ENCODE measurements around the gene REX1BD.

REX1BD gene

DNA sequence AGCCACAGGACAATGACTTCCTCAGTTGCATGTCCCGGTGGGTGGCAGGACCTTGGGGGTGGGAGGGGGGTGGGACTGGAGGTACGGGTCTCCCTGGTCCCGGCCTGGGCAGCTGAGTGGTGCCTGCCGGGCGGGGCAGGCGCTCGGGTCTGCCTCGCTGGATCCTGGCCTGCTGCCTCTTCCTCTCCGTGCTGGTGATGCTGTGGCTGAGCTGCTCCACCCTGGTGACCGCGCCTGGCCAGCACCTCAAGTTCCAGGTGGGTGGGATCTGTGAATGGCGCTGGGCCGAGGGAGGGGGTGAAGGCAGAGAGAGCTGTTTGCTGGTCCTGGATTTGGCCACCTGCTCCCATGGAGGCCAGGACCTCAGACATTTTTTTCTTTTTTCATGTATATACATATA lies 29.6 kb downstream of the REX1BD start:
- no peak for DNase-seq

DNA sequence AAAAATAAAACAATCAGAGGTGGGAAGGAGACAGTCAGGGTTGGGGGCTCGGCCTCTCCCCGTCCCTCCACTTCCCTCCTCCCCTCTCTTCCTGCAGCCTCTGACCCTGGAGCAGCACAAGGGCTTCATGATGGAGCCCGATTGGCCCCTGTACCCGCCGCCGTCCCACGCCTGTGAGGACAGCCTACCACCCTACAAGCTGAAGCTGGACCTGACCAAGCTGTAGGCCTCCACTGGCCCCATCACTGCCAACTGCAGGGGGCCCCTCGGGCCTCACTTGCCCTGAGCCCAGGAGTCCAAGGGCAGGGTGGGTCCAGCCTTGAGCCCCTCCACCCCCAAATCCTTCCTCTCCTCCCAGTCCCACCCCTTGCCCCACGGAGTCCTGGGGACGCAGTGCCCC lies 31.7 kb downstream of the REX1BD start:
- DNase-seq: no peak

DNA sequence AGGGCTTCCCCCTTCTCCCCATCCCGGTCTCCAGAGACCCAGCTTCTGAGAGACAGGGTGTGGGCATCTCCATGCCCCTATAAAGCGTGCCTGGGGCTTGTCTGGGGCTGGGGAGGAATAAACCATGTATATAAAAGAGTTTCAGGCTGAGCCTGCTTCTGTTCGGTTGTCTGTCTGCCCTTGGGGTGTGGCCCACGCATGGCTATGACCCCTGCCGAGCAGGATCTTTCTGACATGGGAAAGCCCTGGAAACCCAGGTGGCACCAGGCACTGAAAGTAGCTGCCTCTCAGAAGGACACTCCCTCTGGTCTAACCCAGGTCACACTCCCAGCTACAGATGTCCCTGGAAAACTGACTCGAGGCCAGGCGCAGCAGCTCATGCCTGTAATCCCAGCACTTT lies 32.3 kb downstream of the REX1BD start:
- DNase-seq: no peak

DNA sequence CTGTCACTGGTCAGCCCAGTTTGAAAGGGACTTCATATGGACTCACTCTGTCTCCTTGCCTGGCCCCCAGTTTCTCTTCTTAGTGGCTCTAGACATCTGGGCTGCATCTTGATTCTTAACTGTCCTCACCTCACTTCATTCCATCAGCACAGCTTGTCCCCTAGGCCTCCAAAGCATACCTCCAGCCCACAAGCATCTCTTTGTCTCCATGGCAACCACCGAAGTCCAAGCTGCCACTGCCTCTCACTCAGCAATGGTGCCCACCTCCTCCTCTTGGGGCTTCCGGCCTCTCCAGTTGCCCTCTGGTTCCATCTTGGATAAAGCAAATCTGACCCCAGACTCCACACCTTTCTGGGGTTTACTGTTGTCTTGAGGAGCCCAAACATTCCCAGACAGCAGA lies 38.3 kb downstream of the REX1BD start:
- DNase-seq: no peak

DNA sequence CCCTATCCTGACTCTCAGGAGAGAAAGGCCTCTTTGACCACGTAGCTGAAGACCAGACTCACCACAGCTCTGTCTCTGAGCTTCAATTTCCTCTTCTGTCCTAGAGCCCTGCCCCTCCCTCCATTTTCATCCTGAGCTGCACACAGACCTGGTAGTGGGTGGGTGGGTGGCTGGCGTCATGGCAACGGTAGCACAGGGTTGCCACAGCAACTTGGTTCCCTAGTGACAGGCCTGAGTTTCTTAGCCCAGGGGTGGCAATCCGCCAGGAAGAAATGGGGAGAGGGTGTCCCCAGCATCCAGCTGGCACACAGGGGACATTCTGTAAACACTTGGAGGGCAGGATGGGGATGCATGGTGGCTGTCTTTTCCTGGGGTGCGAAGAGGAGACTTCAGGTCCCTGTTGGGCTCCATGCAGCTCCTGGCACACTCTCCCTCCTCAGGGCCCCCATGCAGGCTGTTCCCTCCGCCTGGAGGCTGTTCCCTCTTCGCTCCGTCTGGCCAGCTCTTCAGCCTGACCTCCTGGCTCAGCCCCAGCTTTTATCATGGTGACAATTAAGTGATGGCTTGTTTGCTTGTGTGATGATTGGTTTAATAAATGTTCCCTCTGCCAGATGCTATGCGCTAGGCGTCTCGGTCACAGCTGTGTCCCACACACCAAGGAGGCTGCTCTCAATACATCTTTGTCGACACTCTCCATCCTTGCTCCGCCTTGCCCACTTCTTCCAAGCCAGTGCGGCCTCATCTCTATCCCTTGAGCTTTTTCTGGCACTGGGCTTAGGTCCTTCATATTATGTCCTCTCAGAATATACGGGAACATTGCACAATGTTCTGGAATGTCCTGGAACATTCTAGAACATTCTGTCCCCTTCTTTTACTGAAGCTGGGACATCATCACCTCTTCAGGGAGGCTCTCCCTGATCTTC lies 40.8 kb downstream of the REX1BD start:
- DNase-seq: no peak

DNA sequence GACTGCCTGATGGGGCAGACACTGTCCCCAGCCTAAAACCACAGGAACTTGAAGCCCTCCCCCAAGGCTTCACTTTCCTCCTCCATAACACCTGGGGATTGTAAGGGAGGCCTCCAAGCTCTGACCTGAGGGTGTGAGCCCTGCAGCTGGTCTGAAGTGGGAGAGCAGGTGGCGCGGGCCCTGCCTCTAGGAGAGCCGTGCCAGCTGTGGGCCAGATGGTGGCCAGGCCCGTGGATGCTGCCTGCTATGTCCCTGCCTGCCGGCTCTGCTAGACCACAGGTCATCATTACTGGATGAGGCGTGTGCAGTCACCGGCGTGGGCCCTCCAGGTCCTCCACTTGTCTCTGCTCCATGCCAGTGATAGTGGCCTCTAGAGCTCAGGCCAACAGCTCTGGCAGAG lies 44.7 kb downstream of the REX1BD start:
- no peak for DNase-seq

DNA sequence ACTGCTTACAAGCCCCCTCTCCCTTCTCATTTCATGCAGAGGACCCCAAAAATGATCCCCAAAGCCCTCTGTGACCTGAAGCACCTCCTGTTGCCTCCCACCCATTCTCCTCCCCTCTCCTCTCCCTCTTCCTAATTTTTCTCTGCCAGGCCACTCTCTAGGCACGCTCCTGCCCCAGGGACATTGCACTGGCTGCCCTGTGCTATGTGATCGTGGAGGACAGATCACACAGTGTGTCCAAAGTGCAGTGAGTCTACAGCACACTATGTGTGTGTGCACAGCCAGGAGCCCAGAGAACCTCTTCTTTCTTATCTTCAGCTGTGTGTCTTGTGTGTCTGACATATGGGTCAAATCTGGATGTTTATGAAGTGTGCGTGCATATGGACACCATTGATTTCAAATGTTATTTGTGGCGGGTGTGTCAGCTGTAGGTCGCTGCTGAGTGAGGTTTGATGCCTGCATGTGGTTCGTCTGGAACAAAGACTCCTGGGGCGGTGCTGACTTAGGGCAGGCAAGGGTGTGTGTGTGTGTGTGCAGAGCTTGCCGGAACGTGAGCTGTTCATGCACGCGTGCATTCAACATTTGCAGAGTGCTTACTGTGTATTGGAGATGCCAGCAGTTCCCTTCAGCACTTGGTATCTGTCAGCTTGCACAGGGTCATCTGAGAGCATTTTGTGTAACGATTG lies 46.2 kb downstream of the REX1BD start:
- no peak for DNase-seq

DNA sequence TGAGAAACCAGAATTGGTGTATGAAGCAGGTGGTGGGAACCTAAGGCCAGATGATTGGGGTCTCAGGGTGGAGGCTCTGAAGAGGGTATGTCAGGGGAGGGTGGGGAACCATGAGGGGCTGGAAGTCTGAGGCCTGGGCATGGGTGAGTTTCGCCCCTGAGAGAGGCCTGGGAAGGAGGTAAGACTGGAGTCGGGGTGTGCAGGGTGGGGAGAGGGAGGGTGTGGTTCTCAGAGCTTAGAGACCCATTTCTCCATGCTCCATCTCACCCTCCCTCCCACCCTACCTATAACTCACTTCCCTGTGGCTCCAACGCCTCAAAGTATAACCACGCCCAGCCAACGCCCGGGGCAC lies 47.2 kb downstream of the REX1BD start:
- no peak for DNase-seq

DNA sequence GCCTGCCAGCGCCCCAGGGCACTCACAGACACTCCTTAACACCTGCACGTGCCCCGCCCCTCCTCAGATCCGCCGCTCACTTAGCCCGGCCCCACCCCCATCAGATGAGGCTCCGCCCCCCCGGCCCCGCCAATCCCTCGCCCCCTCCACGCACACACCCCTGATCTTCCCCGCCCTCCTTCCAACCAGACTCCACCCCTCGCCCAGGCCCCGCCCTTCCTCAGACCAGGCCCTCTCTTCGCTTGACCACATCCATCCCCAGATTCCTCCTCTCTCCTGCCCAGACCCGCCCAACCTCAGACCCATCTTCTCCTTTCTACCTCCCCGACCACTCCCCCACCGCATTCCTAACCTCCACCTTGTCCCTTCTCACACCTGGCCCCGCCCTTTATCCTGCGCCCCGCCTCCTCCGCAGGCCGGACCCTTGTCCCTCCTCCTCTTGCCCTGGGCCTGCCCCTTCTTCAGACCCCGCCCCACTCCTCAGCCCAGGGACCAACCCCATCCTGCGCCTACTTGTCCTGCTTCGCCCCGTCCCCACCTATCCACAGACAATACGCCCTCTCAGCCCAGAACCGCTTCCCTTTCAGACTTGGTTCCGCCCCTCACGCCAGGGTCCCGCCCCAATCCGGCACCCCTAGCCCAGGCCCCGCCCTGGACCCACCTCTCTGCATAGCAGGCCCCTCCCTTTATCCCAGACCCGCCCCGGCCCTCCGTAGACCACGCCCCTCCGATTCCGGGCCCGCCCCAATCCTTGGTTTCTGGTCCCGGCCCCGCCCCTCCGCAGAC lies 47.8 kb downstream of the REX1BD start:
- DNase-seq: peak; percentile 75

DNA sequence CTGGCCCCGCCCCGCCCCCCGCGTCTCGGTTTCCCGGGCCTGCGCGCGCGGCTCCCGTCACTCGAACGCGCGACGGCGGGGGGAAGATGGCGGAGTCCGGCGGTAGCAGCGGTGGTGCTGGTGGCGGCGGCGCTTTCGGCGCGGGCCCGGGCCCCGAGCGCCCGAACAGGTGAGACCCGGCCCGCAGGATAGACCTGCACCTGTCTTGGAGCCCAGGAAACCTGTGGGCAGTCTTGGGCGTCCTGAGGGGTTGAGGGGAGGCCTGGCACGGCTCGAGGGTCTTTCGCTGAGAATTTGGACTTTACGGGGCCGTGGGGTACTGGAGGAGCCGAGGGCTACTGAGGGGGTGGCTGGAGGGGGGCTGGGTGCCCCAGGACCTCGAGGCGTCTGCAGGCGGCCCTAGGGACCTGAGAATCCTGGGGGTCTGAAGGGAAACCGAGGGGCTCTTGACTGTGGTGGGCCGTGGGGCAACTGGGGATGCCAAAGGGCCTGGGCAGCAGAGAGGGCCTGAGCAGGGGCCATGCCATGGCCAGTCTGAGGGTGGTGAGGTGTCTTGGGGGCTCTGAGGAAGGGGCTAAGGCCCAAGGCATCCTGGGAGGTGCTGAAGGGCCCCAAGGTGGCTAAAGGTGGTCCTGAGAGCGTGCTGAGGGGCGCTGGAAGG lies 48.5 kb downstream of the REX1BD start, which contains the start of gene KLHL26:
TSS of gene KLHL26 (plus strand) at position 60 of the 661 bp plus-strand sequence. CDS start at position 87, 27 bp downstream.
- DNase-seq: no peak

DNA sequence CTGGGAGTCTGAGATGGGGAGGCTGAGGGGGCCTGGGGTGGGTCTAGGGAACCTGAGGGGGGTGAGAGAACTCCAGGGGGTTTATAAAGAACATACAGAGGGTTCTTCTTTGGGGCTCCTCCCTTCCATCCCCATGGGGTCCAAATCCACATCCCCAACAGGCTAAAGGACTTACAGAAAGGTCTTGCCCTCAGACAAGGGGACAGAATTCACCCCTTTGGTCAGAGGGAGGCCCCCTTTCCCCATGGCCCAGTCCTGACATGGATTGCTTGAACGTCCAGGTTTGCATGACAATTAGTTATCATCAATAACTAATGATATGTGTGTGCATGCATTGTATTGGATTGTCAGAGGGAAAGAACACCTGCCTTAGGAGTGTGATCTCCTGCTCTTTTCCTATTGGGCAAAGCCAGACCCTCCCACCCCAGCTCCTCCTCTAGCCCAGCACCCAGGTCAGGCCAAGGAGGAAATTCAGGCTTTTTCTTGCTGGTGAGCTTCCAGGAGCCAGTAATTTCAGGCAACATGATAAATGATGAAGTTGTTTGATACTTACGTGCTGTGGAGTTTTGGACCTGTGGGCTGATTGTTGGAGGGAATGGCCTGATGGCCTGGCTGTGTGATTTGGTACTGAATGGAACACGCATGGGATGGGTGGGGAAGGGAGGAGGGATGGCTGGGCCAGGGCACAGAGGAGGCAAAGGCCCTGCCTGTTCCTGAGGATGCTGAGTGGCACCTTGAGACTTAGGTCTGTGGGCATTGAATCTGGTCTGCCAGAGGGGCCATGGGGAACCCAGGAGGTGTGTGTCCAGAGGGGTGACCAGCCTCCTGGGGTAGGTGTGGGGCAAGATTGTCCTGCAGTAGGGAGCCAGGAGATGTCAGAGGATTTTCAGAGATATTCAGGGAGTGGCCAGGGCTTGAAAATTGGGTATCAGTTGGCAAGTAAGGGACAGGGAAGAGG lies 49.4 kb downstream of the REX1BD start:
- no peak for DNase-seq

DNA sequence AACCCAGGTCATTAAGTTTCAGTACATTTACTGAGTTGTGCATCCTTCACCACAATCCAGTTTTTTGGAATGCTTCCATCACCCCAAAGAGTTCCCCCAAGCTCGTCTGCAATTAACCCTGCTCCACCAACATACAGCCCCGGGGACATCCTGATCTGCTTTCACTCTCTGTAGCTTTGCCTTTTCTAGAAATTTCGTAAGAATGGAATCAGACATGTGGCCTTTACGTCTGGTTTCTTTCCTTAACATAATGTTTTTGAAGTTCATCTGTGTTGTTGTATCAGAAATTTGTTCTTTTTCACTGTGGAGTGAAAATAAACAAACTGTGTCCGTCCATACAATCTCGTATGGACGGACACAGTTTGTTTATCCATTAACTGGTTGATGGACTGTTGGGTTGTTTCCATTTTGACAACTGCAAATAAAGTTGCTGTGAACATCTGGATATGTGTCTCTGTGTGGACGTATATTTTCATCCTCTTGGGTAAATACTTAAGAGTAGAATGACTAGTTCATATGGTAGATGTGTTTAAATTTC lies 51.2 kb downstream of the REX1BD start:
- DNase-seq: no peak

Measured in NCI-H1417 treated with DMSO at 0.1 percent for 48 hours (cell line).